HCT116 (cell line): ENCODE data around the gene ZNF264.

ENCODE experiments used
- CBX3 ChIP-seq: IDR thresholded peaks from 2 replicates; pipeline ENCODE4 v1.6.1; 2012; ENCODE audit warnings: low read depth
- CEBPB ChIP-seq: IDR thresholded peaks from 2 replicates; pipeline ENCODE4 v1.6.1; 2012; ENCODE audit warnings: low read depth
- EGR1 ChIP-seq: IDR thresholded peaks from 2 replicates; pipeline ENCODE4 v1.6.1; 2012; ENCODE audit warnings: low read depth
- EZH2 ChIP-seq: fragments of 200-600 bp; sonication (generic); IDR thresholded peaks from 2 replicates; pipeline ENCODE4 v1.6.1; 2017; ENCODE audit warnings: antibody characterized with exemption, mixed run types
- POLR2A ChIP-seq: IDR thresholded peaks from 2 replicates; pipeline ENCODE4 v1.7.0; 2011; ENCODE audit warnings: borderline replicate concordance; ENCODE audit not compliant: insufficient read depth, insufficient read length; ENCODE audit errors: extremely low read depth
- POLR2AphosphoS5 ChIP-seq: IDR thresholded peaks from 2 replicates; pipeline ENCODE4 v1.6.1; 2011; ENCODE audit warnings: mild to moderate bottlenecking, low read depth, low read length, moderate library complexity
- SIN3A ChIP-seq: IDR thresholded peaks from 2 replicates; pipeline ENCODE4 v1.6.1; 2012; ENCODE audit warnings: low read depth
- TCF7L2 ChIP-seq: IDR thresholded peaks from 2 replicates; pipeline ENCODE4 v1.7.0; 2011; ENCODE audit warnings: borderline replicate concordance, inconsistent platforms; ENCODE audit not compliant: insufficient read depth, insufficient read length; ENCODE audit errors: extremely low read depth
- YY1 ChIP-seq: IDR thresholded peaks from 2 replicates; pipeline ENCODE4 v1.6.1; 2011; ENCODE audit warnings: low read length, low read depth, moderate library complexity, mild to moderate bottlenecking; ENCODE audit not compliant: insufficient replicate concordance; ENCODE audit errors: extremely low read depth
- ZFX ChIP-seq: fragments of 450-650 bp; IDR thresholded peaks from 2 replicates; pipeline ENCODE4 v1.6.1; 2017
- TF ChIP-seq, protein P1 (sequence below), 3 experiments: fragments of 200-600 bp in 1 of 3; sonication (generic) in 1 of 3; IDR thresholded peaks in 2 of 3; conservative IDR thresholded peaks in 1 of 3; 2 replicates each; pipeline ENCODE4 v1.5.1; 2012 to 2017; ENCODE audit warnings: low read depth in 2 of 3, low read length in 2 of 3, antibody characterized with exemption in 1 of 3, borderline replicate concordance in 1 of 3, control low read depth in 1 of 3, mild to moderate bottlenecking in 1 of 3, mixed read lengths in 1 of 3, mixed run types in 1 of 3, moderate library complexity in 1 of 3; ENCODE audit not compliant: insufficient read depth in 1 of 3
- TF ChIP-seq, protein P2 (sequence below): IDR thresholded peaks from 2 replicates; pipeline ENCODE4 v1.6.1; 2012; ENCODE audit warnings: low read depth
- TF ChIP-seq, protein P3 (sequence below): IDR thresholded peaks from 2 replicates; pipeline ENCODE4 v1.6.1; 2012
- TF ChIP-seq, protein P4 (sequence below): IDR thresholded peaks from 2 replicates; pipeline ENCODE4 v1.6.1; 2012

DNA sequence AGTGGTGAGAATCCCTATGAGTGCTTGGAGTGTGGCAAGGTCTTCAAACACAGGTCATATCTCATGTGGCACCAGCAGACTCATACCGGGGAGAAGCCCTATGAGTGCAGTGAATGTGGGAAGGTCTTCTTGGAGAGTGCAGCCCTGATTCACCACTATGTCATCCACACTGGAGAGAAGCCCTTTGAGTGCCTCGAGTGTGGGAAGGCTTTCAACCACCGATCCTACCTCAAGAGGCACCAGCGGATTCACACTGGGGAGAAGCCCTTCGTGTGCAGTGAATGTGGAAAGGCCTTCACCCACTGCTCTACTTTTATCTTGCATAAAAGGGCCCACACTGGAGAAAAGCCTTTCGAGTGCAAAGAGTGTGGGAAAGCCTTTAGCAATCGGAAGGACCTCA lies 20.8 kb downstream of the ZNF264 start:
- no peak for TF ChIP-seq CBX3
- TF ChIP-seq, protein P1, sequence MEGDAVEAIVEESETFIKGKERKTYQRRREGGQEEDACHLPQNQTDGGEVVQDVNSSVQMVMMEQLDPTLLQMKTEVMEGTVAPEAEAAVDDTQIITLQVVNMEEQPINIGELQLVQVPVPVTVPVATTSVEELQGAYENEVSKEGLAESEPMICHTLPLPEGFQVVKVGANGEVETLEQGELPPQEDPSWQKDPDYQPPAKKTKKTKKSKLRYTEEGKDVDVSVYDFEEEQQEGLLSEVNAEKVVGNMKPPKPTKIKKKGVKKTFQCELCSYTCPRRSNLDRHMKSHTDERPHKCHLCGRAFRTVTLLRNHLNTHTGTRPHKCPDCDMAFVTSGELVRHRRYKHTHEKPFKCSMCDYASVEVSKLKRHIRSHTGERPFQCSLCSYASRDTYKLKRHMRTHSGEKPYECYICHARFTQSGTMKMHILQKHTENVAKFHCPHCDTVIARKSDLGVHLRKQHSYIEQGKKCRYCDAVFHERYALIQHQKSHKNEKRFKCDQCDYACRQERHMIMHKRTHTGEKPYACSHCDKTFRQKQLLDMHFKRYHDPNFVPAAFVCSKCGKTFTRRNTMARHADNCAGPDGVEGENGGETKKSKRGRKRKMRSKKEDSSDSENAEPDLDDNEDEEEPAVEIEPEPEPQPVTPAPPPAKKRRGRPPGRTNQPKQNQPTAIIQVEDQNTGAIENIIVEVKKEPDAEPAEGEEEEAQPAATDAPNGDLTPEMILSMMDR (IDR thresholded peaks at IDR 0.05 in 2 of 3, conservative IDR thresholded peaks at IDR 0.05 in 1 of 3; ENCODE audit: borderline replicate concordance in 1 of 3, insufficient read depth in 1 of 3, low read depth in 2 of 3, low read length in 2 of 3): no peak
- no peak for TF ChIP-seq POLR2AphosphoS5
- no peak for TF ChIP-seq EZH2
- TF ChIP-seq, protein P2, sequence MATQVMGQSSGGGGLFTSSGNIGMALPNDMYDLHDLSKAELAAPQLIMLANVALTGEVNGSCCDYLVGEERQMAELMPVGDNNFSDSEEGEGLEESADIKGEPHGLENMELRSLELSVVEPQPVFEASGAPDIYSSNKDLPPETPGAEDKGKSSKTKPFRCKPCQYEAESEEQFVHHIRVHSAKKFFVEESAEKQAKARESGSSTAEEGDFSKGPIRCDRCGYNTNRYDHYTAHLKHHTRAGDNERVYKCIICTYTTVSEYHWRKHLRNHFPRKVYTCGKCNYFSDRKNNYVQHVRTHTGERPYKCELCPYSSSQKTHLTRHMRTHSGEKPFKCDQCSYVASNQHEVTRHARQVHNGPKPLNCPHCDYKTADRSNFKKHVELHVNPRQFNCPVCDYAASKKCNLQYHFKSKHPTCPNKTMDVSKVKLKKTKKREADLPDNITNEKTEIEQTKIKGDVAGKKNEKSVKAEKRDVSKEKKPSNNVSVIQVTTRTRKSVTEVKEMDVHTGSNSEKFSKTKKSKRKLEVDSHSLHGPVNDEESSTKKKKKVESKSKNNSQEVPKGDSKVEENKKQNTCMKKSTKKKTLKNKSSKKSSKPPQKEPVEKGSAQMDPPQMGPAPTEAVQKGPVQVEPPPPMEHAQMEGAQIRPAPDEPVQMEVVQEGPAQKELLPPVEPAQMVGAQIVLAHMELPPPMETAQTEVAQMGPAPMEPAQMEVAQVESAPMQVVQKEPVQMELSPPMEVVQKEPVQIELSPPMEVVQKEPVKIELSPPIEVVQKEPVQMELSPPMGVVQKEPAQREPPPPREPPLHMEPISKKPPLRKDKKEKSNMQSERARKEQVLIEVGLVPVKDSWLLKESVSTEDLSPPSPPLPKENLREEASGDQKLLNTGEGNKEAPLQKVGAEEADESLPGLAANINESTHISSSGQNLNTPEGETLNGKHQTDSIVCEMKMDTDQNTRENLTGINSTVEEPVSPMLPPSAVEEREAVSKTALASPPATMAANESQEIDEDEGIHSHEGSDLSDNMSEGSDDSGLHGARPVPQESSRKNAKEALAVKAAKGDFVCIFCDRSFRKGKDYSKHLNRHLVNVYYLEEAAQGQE: no peak
- no peak for TF ChIP-seq YY1
- TF ChIP-seq EGR1: no peak
- no peak for TF ChIP-seq POLR2A
- TF ChIP-seq, protein P3, sequence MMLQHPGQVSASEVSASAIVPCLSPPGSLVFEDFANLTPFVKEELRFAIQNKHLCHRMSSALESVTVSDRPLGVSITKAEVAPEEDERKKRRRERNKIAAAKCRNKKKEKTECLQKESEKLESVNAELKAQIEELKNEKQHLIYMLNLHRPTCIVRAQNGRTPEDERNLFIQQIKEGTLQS: no peak
- TF ChIP-seq CEBPB: no peak
- no peak for TF ChIP-seq SIN3A
- TF ChIP-seq TCF7L2: no peak
- TF ChIP-seq, protein P4, sequence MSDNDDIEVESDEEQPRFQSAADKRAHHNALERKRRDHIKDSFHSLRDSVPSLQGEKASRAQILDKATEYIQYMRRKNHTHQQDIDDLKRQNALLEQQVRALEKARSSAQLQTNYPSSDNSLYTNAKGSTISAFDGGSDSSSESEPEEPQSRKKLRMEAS: no peak
- TF ChIP-seq ZFX: no peak
